SK-N-SH treated with all-trans-retinoic acid at 6 μM for 48 hours (cell line): ENCODE data around the gene ABHD12B.

Source experiments
- ATAC-seq: fragments of 200-7000 bp; cut with Tn5 transposase; 3 replicates; pipeline ENCODE4 v1.9.1; 2020; ENCODE audit warnings: mild to moderate bottlenecking, moderate library complexity
- ARNTL ChIP-seq: fragments of 450-650 bp; formaldehyde crosslinking; IDR thresholded peaks from 2 replicates; pipeline ENCODE4 v1.5.0; 2020; ENCODE audit warnings: low read depth, mild to moderate bottlenecking, moderate library complexity, borderline replicate concordance
- CREB5 ChIP-seq: fragments of 250-450 bp; sonication (Bioruptor Pico); IDR thresholded peaks from 2 replicates; pipeline ENCODE4 v1.5.1; 2020; ENCODE audit warnings: low read depth, mild to moderate bottlenecking, moderate library complexity
- CSDC2 ChIP-seq: fragments of 250-450 bp; sonication (Bioruptor Pico); IDR thresholded peaks from 2 replicates; pipeline ENCODE4 v1.5.0; 2020; ENCODE audit warnings: mild to moderate bottlenecking, moderate library complexity
- CSRNP3 ChIP-seq: fragments of 250-450 bp; sonication (Bioruptor Pico); IDR thresholded peaks from 2 replicates; pipeline ENCODE4 v1.5.1; 2021; ENCODE audit warnings: mild to moderate bottlenecking, moderate library complexity
- ESRRG ChIP-seq: fragments of 250-450 bp; sonication (Bioruptor Pico); IDR thresholded peaks from 2 replicates; pipeline ENCODE4 v1.6.1; 2021; ENCODE audit warnings: mild to moderate bottlenecking
- ISL1 ChIP-seq: fragments of 250-450 bp; sonication (Bioruptor Pico); IDR thresholded peaks from 2 replicates; pipeline ENCODE4 v2.1.2; 2022; ENCODE audit warnings: mild to moderate bottlenecking, moderate library complexity
- OSR1 ChIP-seq: fragments of 250-450 bp; sonication (Bioruptor Pico); IDR thresholded peaks from 2 replicates; pipeline ENCODE4 v1.8.0; 2022; ENCODE audit warnings: moderate library complexity, mild to moderate bottlenecking, inconsistent platforms
- PATZ1 ChIP-seq: fragments of 250-450 bp; sonication (Bioruptor Pico); IDR thresholded peaks from 2 replicates; pipeline ENCODE4 v1.8.0; 2020; ENCODE audit warnings: mild to moderate bottlenecking, moderate library complexity, borderline replicate concordance
- POU6F1 ChIP-seq: fragments of 250-450 bp; sonication (Bioruptor Pico); IDR thresholded peaks from 2 replicates; pipeline ENCODE4 v1.8.0; 2021; ENCODE audit warnings: low read depth, mild to moderate bottlenecking, moderate library complexity, borderline replicate concordance
- PPARA ChIP-seq: fragments of 250-450 bp; sonication (Bioruptor Pico); IDR thresholded peaks from 2 replicates; pipeline ENCODE4 v1.5.0; 2020; ENCODE audit warnings: mild to moderate bottlenecking, borderline replicate concordance
- RARB ChIP-seq: fragments of 250-450 bp; sonication (Bioruptor Pico); IDR thresholded peaks from 2 replicates; pipeline ENCODE4 v1.8.0; 2021; ENCODE audit warnings: mild to moderate bottlenecking, moderate library complexity
- SNAI2 ChIP-seq: fragments of 250-450 bp; sonication (Bioruptor Pico); IDR thresholded peaks from 2 replicates; pipeline ENCODE4 v1.5.0; 2020; ENCODE audit warnings: mild to moderate bottlenecking, moderate library complexity
- TCF4 ChIP-seq: fragments of 250-450 bp; sonication (Bioruptor Pico); IDR thresholded peaks from 2 replicates; pipeline ENCODE4 v1.8.0; 2021; ENCODE audit warnings: mild to moderate bottlenecking, moderate library complexity, borderline replicate concordance
- TOX ChIP-seq: fragments of 250-450 bp; sonication (Bioruptor Pico); IDR thresholded peaks from 2 replicates; pipeline ENCODE4 v1.8.0; 2021; ENCODE audit warnings: mild to moderate bottlenecking, moderate library complexity, borderline replicate concordance
- ZC3H10 ChIP-seq: fragments of 250-450 bp; sonication (Bioruptor Pico); IDR thresholded peaks from 2 replicates; pipeline ENCODE4 v1.5.1; 2021; ENCODE audit warnings: mild to moderate bottlenecking, moderate library complexity
- ZFP3 ChIP-seq: fragments of 250-450 bp; sonication (Bioruptor Pico); IDR thresholded peaks from 2 replicates; pipeline ENCODE4 v1.5.0; 2020; ENCODE audit warnings: mild to moderate bottlenecking, moderate library complexity
- ZFP30 ChIP-seq: fragments of 450-650 bp; formaldehyde crosslinking; IDR thresholded peaks from 2 replicates; pipeline ENCODE4 v1.5.0; 2022; ENCODE audit warnings: mild to moderate bottlenecking, moderate library complexity
- ZNF70 ChIP-seq: fragments of 450-650 bp; formaldehyde crosslinking; IDR thresholded peaks from 2 replicates; pipeline ENCODE4 v1.5.0; 2020; ENCODE audit warnings: mild to moderate bottlenecking, moderate library complexity

ABHD12B gene

GRCh38 chr14:50829489-50830043 is 42.3 kb upstream of the ABHD12B start:
- peak; percentile 13 for ATAC-seq
- TF ChIP-seq ZC3H10 (CRISPR knock-in tag) (no peak), SNAI2 (CRISPR knock-in tag) (no peak), ZFP30 (no peak), OSR1 (CRISPR knock-in tag) (no peak), ZFP3 (CRISPR knock-in tag) (no peak), CSDC2 (no peak), PATZ1 (no peak), ESRRG (CRISPR knock-in tag) (no peak), TOX (CRISPR knock-in tag) (no peak)

GRCh38 chr14:50830044-50830931 is 41.6 kb upstream of the ABHD12B start:
- peak; percentile 64 for ATAC-seq
- no peak for TF ChIP-seq ZC3H10 (CRISPR knock-in tag)
- TF ChIP-seq CREB5, result no peak
- TF ChIP-seq PPARA (CRISPR knock-in tag), result no peak
- TF ChIP-seq, all 23 proteins: peak for 0

- peak; percentile 94 for ATAC-seq
- TF ChIP-seq SNAI2 (CRISPR knock-in tag), result no peak
- no peak for TF ChIP-seq RARB (CRISPR knock-in tag)
- no peak for TF ChIP-seq ZNF70 (CRISPR knock-in tag)
- no peak for TF ChIP-seq PATZ1
- no peak for TF ChIP-seq POU6F1
- no peak for TF ChIP-seq TCF4 (CRISPR knock-in tag)
- TF ChIP-seq ISL1 (CRISPR knock-in tag), result no peak
- no peak for TF ChIP-seq CSDC2
- TF ChIP-seq PPARA (CRISPR knock-in tag), result no peak
- no peak for TF ChIP-seq ZFP3 (CRISPR knock-in tag)
Measured at GRCh38 chr14:50830932-50831725, 40.7 kb upstream of the ABHD12B start, which contains the start of gene NIN. NIN (minus strand) TSS chr14:50831162; CDS start chr14:50822056, 9,106 bp downstream.

- ATAC-seq, result no peak
- TF ChIP-seq ARNTL (CRISPR knock-in tag) (no peak), PPARA (CRISPR knock-in tag) (no peak), ZNF70 (CRISPR knock-in tag) (no peak), PATZ1 (no peak), CSRNP3 (no peak)
Measured at GRCh38 chr14:50831726-50832168, 40.1 kb upstream of the ABHD12B start.
